Panc1 (cell line): ENCODE data around the gene SLC12A9. TPM values are rescaled to one million over a fixed set of nuclear protein-coding genes. Genes with fewer than 3 reads are reported as not detected.

Experiments used
- ATAC-seq: fragments of 200-7000 bp; cut with Tn5 transposase; 2 replicates; pipeline ENCODE4 v1.9.1; 2020; ENCODE audit warnings: mild to moderate bottlenecking, moderate library complexity
- BruUV-seq: library from RNA; stranded (reverse); fragments of 400-500 nt; replicated peaks from 2 replicates; lab custom pipeline; 2021; lab: Mats Ljungman, UMichigan
- CTCF ChIA-PET: fragments of 300-600 bp; sonication (Branson Sonifier 250); formaldehyde crosslinking; loops from one replicate; lab custom pipeline; 2022; ENCODE audit warnings: antibody characterized with exemption; lab: Charles Lee
- POLR2A ChIA-PET: fragments of 300-600 bp; sonication (Branson Sonifier 250); formaldehyde crosslinking; loops from one replicate; lab custom pipeline; 2022; ENCODE audit warnings: antibody characterized with exemption; lab: Charles Lee
- DNase-seq: peaks from one replicate; pipeline ENCODE4 v3.0.0-alpha.2; 2010; ENCODE audit warnings: low read depth, low spot score
- H3K27ac ChIP-seq: 2 replicates; pipeline ENCODE4 v1.5.1; 2011; ENCODE audit warnings: mild to moderate bottlenecking, low read length, inconsistent platforms
- H3K27me3 ChIP-seq: fragments of 200-500 bp; sonication (Bioruptor generic); 2 replicates; pipeline ENCODE4 v1.6.0; 2014; ENCODE audit warnings: low read length, inconsistent platforms; ENCODE audit not compliant: control insufficient read depth, insufficient read depth
- H3K36me3 ChIP-seq: fragments of 200-500 bp; sonication (Bioruptor generic); 2 replicates; pipeline ENCODE4 v1.5.1; 2014; ENCODE audit warnings: inconsistent platforms, mild to moderate bottlenecking, low read length, moderate library complexity; ENCODE audit not compliant: control insufficient read depth, insufficient read depth
- H3K4me1 ChIP-seq: 2 replicates; pipeline ENCODE4 v1.5.1; 2011; ENCODE audit warnings: inconsistent platforms, mild to moderate bottlenecking, low read length, moderate library complexity; ENCODE audit not compliant: control insufficient read depth, insufficient read depth
- H3K4me3 ChIP-seq, 2 experiments: 2 replicates each; pipeline ENCODE4 v1.5.1; 2011 to 2012; ENCODE audit warnings: low read depth in 2 of 2, low read length in 2 of 2, mild to moderate bottlenecking in 2 of 2, inconsistent platforms in 1 of 2, moderate library complexity in 1 of 2
- H3K9me3 ChIP-seq: fragments of 200-500 bp; sonication (Bioruptor generic); 2 replicates; pipeline ENCODE4 v1.5.1; 2014; ENCODE audit warnings: low read depth, mild to moderate bottlenecking, inconsistent platforms, low read length, moderate library complexity; ENCODE audit not compliant: control insufficient read depth, insufficient read depth
- CTCF ChIP-seq: fragments of 450-650 bp; IDR thresholded peaks from 2 replicates; pipeline ENCODE4 v1.5.1; 2017; ENCODE audit warnings: mild to moderate bottlenecking
- POLR2AphosphoS5 ChIP-seq: IDR thresholded peaks from 2 replicates; pipeline ENCODE4 v1.6.1; 2012; ENCODE audit warnings: mild to moderate bottlenecking, low read depth, low read length, moderate library complexity
- REST ChIP-seq, 2 experiments: IDR thresholded peaks; 2 replicates each; pipeline ENCODE4 v1.6.1; 2011 to 2012; ENCODE audit warnings: low read depth in 2 of 2, control low read depth in 1 of 2, low read length in 1 of 2, mild to moderate bottlenecking in 1 of 2, moderate library complexity in 1 of 2; ENCODE audit not compliant: insufficient read depth in 1 of 2
- SIN3A ChIP-seq: IDR thresholded peaks from 2 replicates; pipeline ENCODE4 v1.6.1; 2012; ENCODE audit warnings: low read depth, mild to moderate bottlenecking, low read length, moderate library complexity, borderline replicate concordance; ENCODE audit not compliant: insufficient read depth
- TCF7L2 ChIP-seq: IDR thresholded peaks from 2 replicates; pipeline ENCODE4 v1.6.1; 2011; ENCODE audit warnings: mild to moderate bottlenecking, low read depth, low read length, inconsistent platforms
- in situ Hi-C: cut with HindIII; loops from 2 replicates; pipeline ENCODE4 v1.10.0; 2016; ENCODE audit warnings: low sequenced_read_pairs, low pct_unique_long_range_greater_than_20kb
- intact Hi-C: fragments of 100-400 bp; cut with micrococcal nuclease; formaldehyde crosslinking; loops from one replicate; pipeline ENCODE4 v1.10.0; 2022; ENCODE audit not compliant: unreplicated experiment
- total RNA-seq: library from RNA; stranded (reverse); gene quantifications from one replicate; pipeline ENCODE4 v1.2.1, GENCODE V29; 2021; ENCODE audit not compliant: unreplicated experiment

The SLC12A9 gene
- total RNA-seq, 1 experiment from 2014 or later = 31.1 TPM

- H3K4me1 ChIP-seq = peaks cover 18% of the 10 kb centered on the region
- ATAC-seq = no peak
- in situ Hi-C loops = no loop called here
- no TSS peak for BruUV-seq
- intact Hi-C loops = no loop called here
- H3K4me3 ChIP-seq = no peak overlapping the region
- H3K9me3 ChIP-seq = no peaks in the 10 kb centered on the region
- no peak for DNase-seq
- ChIA-PET POLR2A (no interaction called here), CTCF (no interaction called here)
- no peak overlapping the region for H3K27ac ChIP-seq
- no peaks in the 10 kb centered on the region for H3K27me3 ChIP-seq
- TF ChIP-seq POLR2AphosphoS5 (no peak), CTCF (no peak), TCF7L2 (no peak), SIN3A (no peak), REST (IDR thresholded peaks at IDR 0.05; ENCODE audit: insufficient read depth in 1 of 2, low read depth in 2 of 2, low read length in 1 of 2) (no peak)
- H3K36me3 ChIP-seq = no peaks in the 10 kb centered on the region; the same call in 1 of the 2 replicates
Measured at GRCh38 chr7:100808354-100808875, 44.1 kb upstream of the SLC12A9 start.

- BruUV-seq = no TSS peak
- ChIA-PET CTCF (no interaction called here), POLR2A (no interaction called here)
- Histone ChIP-seq H3K27me3 (no peaks in the 10 kb centered on the region), H3K27ac (no peak overlapping the region), H3K4me1 (no peaks in the 10 kb centered on the region), H3K4me3 (no peak overlapping the region), H3K9me3 (no peaks in the 10 kb centered on the region), H3K36me3 (peaks cover 4% of the 10 kb centered on the region; the same call in 1 of the 2 replicates)
- in situ Hi-C loops (no loop called here), intact Hi-C loops (no loop called here)
- DNase-seq (no peak), ATAC-seq (no peak)
- no peak for TF ChIP-seq CTCF
- TF ChIP-seq TCF7L2 = no peak
- no peak for TF ChIP-seq POLR2AphosphoS5
- no peak for TF ChIP-seq SIN3A
- TF ChIP-seq REST (IDR thresholded peaks at IDR 0.05; ENCODE audit: insufficient read depth in 1 of 2, low read depth in 2 of 2, low read length in 1 of 2) = no peak
Measured at GRCh38 chr7:100811480-100811879, 41.0 kb upstream of the SLC12A9 start.
